T-helper 17 cell (primary cell): ENCODE data around the gene TNS4. TPM values are rescaled to one million over a fixed set of nuclear protein-coding genes. Genes with fewer than 3 reads are reported as not detected.

Experiments
- ATAC-seq: fragments of 150-1000 bp; cut with Tn5 transposase; 2 replicates; pipeline ENCODE4 v1.10.0; 2021; ENCODE audit warnings: mild to moderate bottlenecking, moderate library complexity
- DNase-seq, 3 donors: peaks; one replicate each; pipeline versions ENCODE4 v3.0.0 to v3.0.0-alpha.2; 2020 to 2021
- H3K9me3 ChIP-seq: one replicate; pipeline ENCODE4 v1.7.0; 2013; ENCODE audit warnings: low read length, mild to moderate bottlenecking; ENCODE audit not compliant: control insufficient read depth, poor library complexity, severe bottlenecking
- H3K27ac Mint-ChIP-seq: one replicate; pipeline ENCODE4 v1.8.0; 2022; ENCODE audit warnings: mild to moderate bottlenecking, moderate library complexity, mixed read lengths
- H3K27me3 Mint-ChIP-seq: one replicate; pipeline ENCODE4 v1.8.0; 2022; ENCODE audit warnings: mixed read lengths
- H3K36me3 Mint-ChIP-seq: one replicate; pipeline ENCODE4 v1.8.0; 2022; ENCODE audit warnings: low read depth, mixed read lengths
- H3K4me1 Mint-ChIP-seq: one replicate; pipeline ENCODE4 v1.8.0; 2022; ENCODE audit warnings: mild to moderate bottlenecking, mixed read lengths
- H3K4me3 Mint-ChIP-seq: one replicate; pipeline ENCODE4 v1.8.0; 2022; ENCODE audit warnings: mild to moderate bottlenecking, moderate library complexity, mixed read lengths
- total RNA-seq, 4 donors: library from RNA in 2 of 4; stranded (reverse) in 2 of 4; gene quantifications; one replicate each; pipeline ENCODE4 v1.2.3 and lab custom pipeline; 2022 to 2026

Gene TNS4
- total RNA-seq, 2 donors from 2014 or later = 0.77 to 1.7 TPM

- ATAC-seq (no peak), DNase-seq (no peak)
- H3K9me3 ChIP-seq = no peaks in the 10 kb centered on the region
- peaks cover 46% of the 10 kb centered on the region for H3K4me1 Mint-ChIP-seq
- peak overlapping the region; percentile 28 for H3K4me3 Mint-ChIP-seq
- no peaks in the 10 kb centered on the region for H3K36me3 Mint-ChIP-seq
- no peaks in the 10 kb centered on the region for H3K27me3 Mint-ChIP-seq
- peak overlapping the region; percentile 96 for H3K27ac Mint-ChIP-seq
Observed at GRCh38 chr17:40486522-40487370, 14.7 kb downstream of the TNS4 start.

GRCh38 chr17:40485851-40486521 lies 15.4 kb downstream of the TNS4 start:
- DNase-seq (peak in 1 of 3 donors; percentile 17), ATAC-seq (peak; percentile 80)
- peaks cover 49% of the 10 kb centered on the region for H3K4me1 Mint-ChIP-seq
- no peaks in the 10 kb centered on the region for H3K36me3 Mint-ChIP-seq
- no peak overlapping the region for H3K4me3 Mint-ChIP-seq
- H3K27ac Mint-ChIP-seq = peak overlapping the region; percentile 96
- H3K27me3 Mint-ChIP-seq = no peaks in the 10 kb centered on the region
- H3K9me3 ChIP-seq = no peaks in the 10 kb centered on the region

GRCh38 chr17:40484973-40485530 lies 16.4 kb downstream of the TNS4 start:
- no peak for ATAC-seq

GRCh38 chr17:40484285-40484972 lies 17.0 kb downstream of the TNS4 start:
- peaks cover 54% of the 10 kb centered on the region for H3K4me1 Mint-ChIP-seq
- DNase-seq (no peak), ATAC-seq (no peak)

More at GRCh38 chr17:40484973-40485530, 16.4 kb downstream of the TNS4 start:
- Mint-ChIP-seq H3K27me3 (no peaks in the 10 kb centered on the region), H3K36me3 (no peaks in the 10 kb centered on the region), H3K4me1 (peaks cover 51% of the 10 kb centered on the region), H3K4me3 (no peak overlapping the region), H3K27ac (peak overlapping the region; percentile 96)
- no peak for DNase-seq
- H3K9me3 ChIP-seq = no peaks in the 10 kb centered on the region

GRCh38 chr17:40483679-40484078 lies 17.7 kb downstream of the TNS4 start:
- Mint-ChIP-seq H3K4me3 (peak overlapping the region; percentile 43), H3K27me3 (no peaks in the 10 kb centered on the region), H3K27ac (peak overlapping the region; percentile 96)

More at GRCh38 chr17:40484285-40484972, 17.0 kb downstream of the TNS4 start:
- peak overlapping the region; percentile 96 for H3K27ac Mint-ChIP-seq
- H3K9me3 ChIP-seq = no peaks in the 10 kb centered on the region
- H3K36me3 Mint-ChIP-seq = no peaks in the 10 kb centered on the region
- H3K4me3 Mint-ChIP-seq = no peak overlapping the region
- H3K27me3 Mint-ChIP-seq = no peaks in the 10 kb centered on the region

GRCh38 chr17:40482722-40483121 lies 18.7 kb downstream of the TNS4 start:
- Mint-ChIP-seq H3K27me3 (no peaks in the 10 kb centered on the region), H3K4me3 (peak overlapping the region; percentile 31), H3K36me3 (no peaks in the 10 kb centered on the region), H3K27ac (peak overlapping the region; percentile 96), H3K4me1 (peaks cover 58% of the 10 kb centered on the region)
- ATAC-seq (no peak), DNase-seq (no peak)
- no peaks in the 10 kb centered on the region for H3K9me3 ChIP-seq

More at GRCh38 chr17:40483679-40484078, 17.7 kb downstream of the TNS4 start:
- no peaks in the 10 kb centered on the region for H3K9me3 ChIP-seq
- H3K4me1 Mint-ChIP-seq = peaks cover 58% of the 10 kb centered on the region
- H3K36me3 Mint-ChIP-seq = no peaks in the 10 kb centered on the region
- ATAC-seq (no peak), DNase-seq (no peak)

GRCh38 chr17:40481106-40481505 lies 20.3 kb downstream of the TNS4 start:
- Mint-ChIP-seq H3K27me3 (no peaks in the 10 kb centered on the region), H3K4me1 (peaks cover 48% of the 10 kb centered on the region), H3K36me3 (no peaks in the 10 kb centered on the region), H3K4me3 (peak overlapping the region; percentile 78), H3K27ac (peak overlapping the region; percentile 96)
- DNase-seq (no peak), ATAC-seq (no peak)
- H3K9me3 ChIP-seq = no peaks in the 10 kb centered on the region

- peak; percentile 47 to 65 (median 64) for DNase-seq
- H3K9me3 ChIP-seq = no peaks in the 10 kb centered on the region
- Mint-ChIP-seq H3K36me3 (no peaks in the 10 kb centered on the region), H3K4me3 (peak overlapping the region; percentile 78), H3K4me1 (peaks cover 46% of the 10 kb centered on the region), H3K27me3 (no peaks in the 10 kb centered on the region), H3K27ac (peak overlapping the region; percentile 96)
- ATAC-seq = peak; percentile 94
Observed at GRCh38 chr17:40480501-40481003, 20.9 kb downstream of the TNS4 start.

GRCh38 chr17:40479754-40480480 lies 21.5 kb downstream of the TNS4 start:
- peak overlapping the region; percentile 96 for H3K27ac Mint-ChIP-seq
- H3K4me1 Mint-ChIP-seq = peaks cover 45% of the 10 kb centered on the region
- peak overlapping the region; percentile 78 for H3K4me3 Mint-ChIP-seq

GRCh38 chr17:40478486-40478885 lies 22.9 kb downstream of the TNS4 start:
- no peaks in the 10 kb centered on the region for H3K27me3 Mint-ChIP-seq
- peak overlapping the region; percentile 96 for H3K27ac Mint-ChIP-seq
- H3K9me3 ChIP-seq = no peaks in the 10 kb centered on the region

More at GRCh38 chr17:40479754-40480480, 21.5 kb downstream of the TNS4 start:
- ATAC-seq = no peak
- H3K27me3 Mint-ChIP-seq = no peaks in the 10 kb centered on the region
- no peak for DNase-seq
- no peaks in the 10 kb centered on the region for H3K36me3 Mint-ChIP-seq
- H3K9me3 ChIP-seq = no peaks in the 10 kb centered on the region

GRCh38 chr17:40477796-40478195 lies 23.6 kb downstream of the TNS4 start:
- DNase-seq (no peak), ATAC-seq (no peak)
- no peaks in the 10 kb centered on the region for H3K27me3 Mint-ChIP-seq
- H3K4me1 Mint-ChIP-seq = peaks cover 42% of the 10 kb centered on the region
- no peaks in the 10 kb centered on the region for H3K36me3 Mint-ChIP-seq
- no peaks in the 10 kb centered on the region for H3K9me3 ChIP-seq
- H3K4me3 Mint-ChIP-seq = no peak overlapping the region
- H3K27ac Mint-ChIP-seq = peak overlapping the region; percentile 71

More at GRCh38 chr17:40478486-40478885, 22.9 kb downstream of the TNS4 start:
- Mint-ChIP-seq H3K4me1 (peaks cover 39% of the 10 kb centered on the region), H3K36me3 (no peaks in the 10 kb centered on the region), H3K4me3 (no peak overlapping the region)
- no peak for ATAC-seq
- DNase-seq = no peak

- DNase-seq (no peak), ATAC-seq (no peak)
- no peaks in the 10 kb centered on the region for H3K27me3 Mint-ChIP-seq
- H3K4me1 Mint-ChIP-seq = peaks cover 22% of the 10 kb centered on the region
- H3K4me3 Mint-ChIP-seq = no peak overlapping the region
- H3K27ac Mint-ChIP-seq = no peak overlapping the region
- H3K9me3 ChIP-seq = no peaks in the 10 kb centered on the region
- no peaks in the 10 kb centered on the region for H3K36me3 Mint-ChIP-seq
Observed at GRCh38 chr17:40475234-40475908, 26.1 kb downstream of the TNS4 start.
